Measurements from ENCODE around the gene LGALS9.

The LGALS9 gene

GRCh38 chr17:27620721-27621120 is 10.3 kb upstream of the LGALS9 start:
- H4K20me1 ChIP-seq (ENCODE audit: insufficient read depth, low read length) = no peaks in the 10 kb centered on the region
- no peak overlapping the region for H3K27ac ChIP-seq (ENCODE audit: low read length)
- H3K36me3 ChIP-seq (replicated peaks; ENCODE audit: low read depth, low read length) = no peaks in the 10 kb centered on the region
- no peak overlapping the region for H3K4me3 ChIP-seq (ENCODE audit: low read length)
- no peak overlapping the region for H2AFZ ChIP-seq (ENCODE audit: low read depth, low read length)
- TF ChIP-seq EZH2phosphoT487 (IDR thresholded peaks at IDR 0.05; ENCODE audit: low read depth) = no peak
- TF ChIP-seq CTCF (IDR thresholded peaks at IDR 0.05; ENCODE audit: low read depth, low read length) = no peak
- no peak overlapping the region for H3K4me2 ChIP-seq (ENCODE audit: low read length)
- H3K9ac ChIP-seq (ENCODE audit: low read length) = no peak overlapping the region
- peaks cover 7% of the 10 kb centered on the region for H3K4me1 ChIP-seq (ENCODE audit: low read length)
- 0 out of 2 replicates have a peak, but pooled peaks cover 7% of the 10 kb centered on the region for H3K27me3 ChIP-seq (ENCODE audit: low read depth, low read length)
- H3K9me3 ChIP-seq (ENCODE audit: insufficient read depth, low read length) = no peaks in the 10 kb centered on the region
- no peaks in the 10 kb centered on the region for H3K79me2 ChIP-seq (ENCODE audit: low read length)

GRCh38 chr17:27621536-27621935 is 9.5 kb upstream of the LGALS9 start:
- no peak overlapping the region for H3K4me3 ChIP-seq (ENCODE audit: low read length)

DNA sequence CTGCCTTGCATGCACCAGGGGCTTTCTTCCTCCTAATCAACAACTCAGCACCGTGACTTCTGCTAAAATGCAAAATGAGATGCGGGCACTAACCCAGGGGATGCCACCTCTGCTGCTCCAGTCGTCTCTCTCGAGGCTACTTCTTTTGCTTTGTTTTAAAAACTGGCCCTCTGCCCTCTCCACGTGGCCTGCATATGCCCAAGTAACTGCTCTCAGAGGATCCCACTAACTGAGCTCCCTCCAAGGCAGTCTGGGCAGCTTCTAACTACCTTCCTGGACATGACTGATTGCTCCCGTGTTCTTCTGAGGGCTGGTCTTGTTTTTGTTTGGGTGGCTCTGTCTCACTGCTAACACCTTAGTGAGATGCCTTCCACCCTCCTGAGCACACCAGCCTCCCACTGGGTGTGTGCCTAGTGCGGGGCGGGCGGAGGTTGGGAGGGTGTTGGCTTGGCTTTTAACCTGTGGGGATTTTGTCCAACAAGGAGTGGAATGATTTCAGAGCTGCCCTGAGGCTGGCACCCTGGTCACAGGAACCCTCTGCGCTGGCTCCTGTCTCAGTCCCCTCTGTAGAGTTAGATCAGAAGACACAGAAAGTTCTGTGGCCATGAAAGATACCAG is 8.9 kb upstream of the LGALS9 start:
- Histone ChIP-seq H2AFZ (ENCODE audit: low read depth, low read length) (no peak overlapping the region), H3K27me3 (ENCODE audit: low read depth, low read length) (0 out of 2 replicates have a peak, but pooled peaks cover 7% of the 10 kb centered on the region), H3K4me3 (ENCODE audit: low read length) (no peak overlapping the region), H3K36me3 (replicated peaks; ENCODE audit: low read depth, low read length) (no peaks in the 10 kb centered on the region), H3K79me2 (ENCODE audit: low read length) (no peaks in the 10 kb centered on the region), H3K27ac (ENCODE audit: low read length) (no peak overlapping the region), H3K4me2 (ENCODE audit: low read length) (no peak overlapping the region), H3K9me3 (ENCODE audit: insufficient read depth, low read length) (no peaks in the 10 kb centered on the region), H3K9ac (ENCODE audit: low read length) (no peak overlapping the region), H4K20me1 (ENCODE audit: insufficient read depth, low read length) (no peaks in the 10 kb centered on the region), H3K4me1 (ENCODE audit: low read length) (no peaks in the 10 kb centered on the region)
- no peak for TF ChIP-seq CTCF (IDR thresholded peaks at IDR 0.05; ENCODE audit: low read depth, low read length)
- TF ChIP-seq EZH2phosphoT487 (IDR thresholded peaks at IDR 0.05; ENCODE audit: low read depth) = no peak

More at GRCh38 chr17:27621536-27621935, 9.5 kb upstream of the LGALS9 start:
- H3K79me2 ChIP-seq (ENCODE audit: low read length) = no peaks in the 10 kb centered on the region
- no peak for TF ChIP-seq EZH2phosphoT487 (IDR thresholded peaks at IDR 0.05; ENCODE audit: low read depth)
- no peak for TF ChIP-seq CTCF (IDR thresholded peaks at IDR 0.05; ENCODE audit: low read depth, low read length)
- H3K36me3 ChIP-seq (replicated peaks; ENCODE audit: low read depth, low read length) = no peaks in the 10 kb centered on the region
- H3K27me3 ChIP-seq (ENCODE audit: low read depth, low read length) = 0 out of 2 replicates have a peak, but pooled peaks cover 7% of the 10 kb centered on the region
- H3K9ac ChIP-seq (ENCODE audit: low read length) = no peak overlapping the region
- H2AFZ ChIP-seq (ENCODE audit: low read depth, low read length) = no peak overlapping the region
- H3K4me1 ChIP-seq (ENCODE audit: low read length) = no peaks in the 10 kb centered on the region
- H3K9me3 ChIP-seq (ENCODE audit: insufficient read depth, low read length) = no peaks in the 10 kb centered on the region
- H3K4me2 ChIP-seq (ENCODE audit: low read length) = no peak overlapping the region
- no peaks in the 10 kb centered on the region for H4K20me1 ChIP-seq (ENCODE audit: insufficient read depth, low read length)
- H3K27ac ChIP-seq (ENCODE audit: low read length) = no peak overlapping the region

GRCh38 chr17:27622986-27623385 is 8.0 kb upstream of the LGALS9 start:
- no peaks in the 10 kb centered on the region for H3K79me2 ChIP-seq (ENCODE audit: low read length)
- no peaks in the 10 kb centered on the region for H3K36me3 ChIP-seq (replicated peaks; ENCODE audit: low read depth, low read length)
- H2AFZ ChIP-seq (ENCODE audit: low read depth, low read length) = no peak overlapping the region

More at GRCh38 chr17:27622986-27623385, 8.0 kb upstream of the LGALS9 start:
- Histone ChIP-seq H3K9ac (ENCODE audit: low read length) (no peak overlapping the region), H4K20me1 (ENCODE audit: insufficient read depth, low read length) (no peaks in the 10 kb centered on the region), H3K27me3 (ENCODE audit: low read depth, low read length) (0 out of 2 replicates have a peak, but pooled peaks cover 7% of the 10 kb centered on the region), H3K4me3 (ENCODE audit: low read length) (no peak overlapping the region), H3K27ac (ENCODE audit: low read length) (no peak overlapping the region), H3K9me3 (ENCODE audit: insufficient read depth, low read length) (no peaks in the 10 kb centered on the region), H3K4me1 (ENCODE audit: low read length) (no peaks in the 10 kb centered on the region), H3K4me2 (ENCODE audit: low read length) (no peak overlapping the region)
- TF ChIP-seq CTCF (IDR thresholded peaks at IDR 0.05; ENCODE audit: low read depth, low read length) (no peak), EZH2phosphoT487 (IDR thresholded peaks at IDR 0.05; ENCODE audit: low read depth) (no peak)
